Caco-2 (cell line): ENCODE results near the gene SCGB3A1. TPM values are rescaled to one million over a fixed set of nuclear protein-coding genes. Genes with fewer than 3 reads are reported as not detected.

ENCODE experiments used
- BruUV-seq: library from RNA; stranded (reverse); fragments of 400-500 nt; replicated peaks from 2 replicates; lab custom pipeline; 2021; lab: Mats Ljungman, UMichigan
- CTCF ChIA-PET: fragments of 300-600 bp; sonication (Branson Sonifier 250); formaldehyde crosslinking; loops from one replicate; lab custom pipeline; 2022; ENCODE audit warnings: antibody characterized with exemption; lab: Charles Lee
- POLR2A ChIA-PET: fragments of 300-600 bp; sonication (Branson Sonifier 250); formaldehyde crosslinking; loops from one replicate; lab custom pipeline; 2022; ENCODE audit warnings: antibody characterized with exemption; lab: Charles Lee
- DNase-seq, 2 experiments: peaks; one replicate each; pipeline versions ENCODE4 v3.0.0 to v3.0.0-alpha.2; 2020 to 2022
- H3K27me3 ChIP-seq: replicated peaks from 2 replicates; pipeline ENCODE4 v1.6.0; 2011; ENCODE audit warnings: low read length; ENCODE audit not compliant: control insufficient read depth, insufficient read depth
- H3K36me3 ChIP-seq: 2 replicates; pipeline ENCODE4 v1.5.1; 2011; ENCODE audit warnings: low read length; ENCODE audit not compliant: control insufficient read depth, insufficient read depth
- H3K4me1 ChIP-seq: fragments of 250-450 bp; sonication (Bioruptor Pico); 2 replicates; pipeline ENCODE4 v1.5.1; 2020; ENCODE audit warnings: mild to moderate bottlenecking
- H3K4me3 ChIP-seq: 2 replicates; pipeline ENCODE4 v1.5.1; 2011; ENCODE audit warnings: low read depth, mild to moderate bottlenecking, control low read depth, low read length
- H3K9me3 ChIP-seq: fragments of 250-450 bp; sonication (Bioruptor Pico); 2 replicates; pipeline ENCODE4 v1.5.1; 2020; ENCODE audit warnings: mild to moderate bottlenecking, moderate library complexity
- H3K27ac Mint-ChIP-seq: one replicate; pipeline ENCODE4 v1.8.0; 2022; ENCODE audit warnings: mixed read lengths; ENCODE audit not compliant: unreplicated experiment
- H3K27me3 Mint-ChIP-seq: one replicate; pipeline ENCODE4 v1.8.0; 2022; ENCODE audit warnings: mixed read lengths; ENCODE audit not compliant: insufficient read depth, unreplicated experiment
- H3K36me3 Mint-ChIP-seq: one replicate; pipeline ENCODE4 v1.8.0; 2022; ENCODE audit warnings: mild to moderate bottlenecking, mixed read lengths; ENCODE audit not compliant: insufficient read depth, unreplicated experiment
- H3K4me1 Mint-ChIP-seq: one replicate; pipeline ENCODE4 v1.8.0; 2022; ENCODE audit warnings: low read depth, mixed read lengths; ENCODE audit not compliant: unreplicated experiment
- H3K4me3 Mint-ChIP-seq: one replicate; pipeline ENCODE4 v1.8.0; 2022; ENCODE audit warnings: mild to moderate bottlenecking, moderate library complexity, mixed read lengths; ENCODE audit not compliant: unreplicated experiment
- H3K9me3 Mint-ChIP-seq: one replicate; pipeline ENCODE4 v1.8.0; 2022; ENCODE audit warnings: mixed read lengths; ENCODE audit not compliant: unreplicated experiment
- intact Hi-C: fragments of 100-400 bp; cut with micrococcal nuclease; formaldehyde crosslinking; loops from one replicate; pipeline ENCODE4 v1.10.0; 2022; ENCODE audit not compliant: unreplicated experiment
- total RNA-seq: library from RNA; stranded (reverse); gene quantifications from 2 replicates; pipeline ENCODE4 v1.2.3, GENCODE V29; 2022
- TF ChIP-seq, protein P1 (sequence below), 2 experiments: fragments of 200-600 bp in 1 of 2; IDR thresholded peaks; 1 replicate in 1 of 2; 2 replicates in 1 of 2; pipeline versions ENCODE4 v1.5.1 to v1.8.0; 2011 to 2022; ENCODE audit warnings: antibody characterized with exemption in 1 of 2, control low read depth in 1 of 2, inconsistent platforms in 1 of 2, low read depth in 1 of 2, low read length in 1 of 2, mild to moderate bottlenecking in 1 of 2, moderate library complexity in 1 of 2; ENCODE audit not compliant: insufficient read depth in 1 of 2, severe bottlenecking in 1 of 2, unreplicated experiment in 1 of 2

The SCGB3A1 gene
- total RNA-seq, 1 experiment from 2014 or later: not detected

DNA sequence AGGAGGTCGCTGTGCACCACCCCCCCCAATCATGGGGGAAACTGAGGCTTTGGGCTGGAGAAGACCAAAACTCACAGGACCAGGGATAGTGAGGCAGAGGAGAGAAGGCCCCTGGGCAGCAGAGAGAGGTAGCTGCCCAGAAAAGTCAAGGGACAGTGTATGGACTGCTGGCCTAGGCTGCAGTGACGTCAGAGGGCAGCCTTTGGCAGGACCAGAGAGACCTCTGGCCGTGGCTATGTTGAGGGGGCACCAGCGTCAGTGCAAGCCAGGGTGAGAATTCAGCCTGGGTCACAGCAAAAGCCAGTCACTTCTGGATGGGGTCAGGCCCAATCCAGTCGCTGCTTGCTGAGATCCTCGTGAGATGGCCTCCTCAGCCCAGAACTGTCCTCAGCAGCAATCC lies 31.6 kb upstream of the SCGB3A1 start:
- no peaks in the 10 kb centered on the region for H3K9me3 Mint-ChIP-seq
- TF ChIP-seq, protein P1, sequence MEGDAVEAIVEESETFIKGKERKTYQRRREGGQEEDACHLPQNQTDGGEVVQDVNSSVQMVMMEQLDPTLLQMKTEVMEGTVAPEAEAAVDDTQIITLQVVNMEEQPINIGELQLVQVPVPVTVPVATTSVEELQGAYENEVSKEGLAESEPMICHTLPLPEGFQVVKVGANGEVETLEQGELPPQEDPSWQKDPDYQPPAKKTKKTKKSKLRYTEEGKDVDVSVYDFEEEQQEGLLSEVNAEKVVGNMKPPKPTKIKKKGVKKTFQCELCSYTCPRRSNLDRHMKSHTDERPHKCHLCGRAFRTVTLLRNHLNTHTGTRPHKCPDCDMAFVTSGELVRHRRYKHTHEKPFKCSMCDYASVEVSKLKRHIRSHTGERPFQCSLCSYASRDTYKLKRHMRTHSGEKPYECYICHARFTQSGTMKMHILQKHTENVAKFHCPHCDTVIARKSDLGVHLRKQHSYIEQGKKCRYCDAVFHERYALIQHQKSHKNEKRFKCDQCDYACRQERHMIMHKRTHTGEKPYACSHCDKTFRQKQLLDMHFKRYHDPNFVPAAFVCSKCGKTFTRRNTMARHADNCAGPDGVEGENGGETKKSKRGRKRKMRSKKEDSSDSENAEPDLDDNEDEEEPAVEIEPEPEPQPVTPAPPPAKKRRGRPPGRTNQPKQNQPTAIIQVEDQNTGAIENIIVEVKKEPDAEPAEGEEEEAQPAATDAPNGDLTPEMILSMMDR (IDR thresholded peaks at IDR 0.05; ENCODE audit: insufficient read depth in 1 of 2, low read depth in 1 of 2, low read length in 1 of 2, severe bottlenecking in 1 of 2, unreplicated experiment in 1 of 2): no peak
- intact Hi-C loops: no loop called here
- DNase-seq: no peak
- Histone ChIP-seq H3K4me3 (no peak overlapping the region), H3K27me3 (no peaks in the 10 kb centered on the region), H3K9me3 (no peaks in the 10 kb centered on the region), H3K36me3 (no peaks in the 10 kb centered on the region), H3K4me1 (no peaks in the 10 kb centered on the region)
- no peak overlapping the region for H3K27ac Mint-ChIP-seq
- H3K27me3 Mint-ChIP-seq: peaks cover 8% of the 10 kb centered on the region
- ChIA-PET POLR2A (no interaction called here), CTCF (interaction anchor here (0.7 kb wide), 1 partner anchor 737 kb away, joined by 3 read pairs; no protein-coding TSS in a partner anchor)
- H3K4me3 Mint-ChIP-seq: no peak overlapping the region
- no peaks in the 10 kb centered on the region for H3K36me3 Mint-ChIP-seq
- no TSS peak for BruUV-seq
- no peaks in the 10 kb centered on the region for H3K4me1 Mint-ChIP-seq

GRCh38 chr5:180621311-180621710 lies 30.0 kb upstream of the SCGB3A1 start:
- Histone ChIP-seq H3K4me3 (no peak overlapping the region), H3K4me1 (no peaks in the 10 kb centered on the region), H3K36me3 (no peaks in the 10 kb centered on the region), H3K9me3 (no peaks in the 10 kb centered on the region), H3K27me3 (no peaks in the 10 kb centered on the region)
- TF ChIP-seq, protein P1 (IDR thresholded peaks at IDR 0.05; ENCODE audit: insufficient read depth in 1 of 2, low read depth in 1 of 2, low read length in 1 of 2, severe bottlenecking in 1 of 2, unreplicated experiment in 1 of 2): no peak
- intact Hi-C loops: no loop called here
- ChIA-PET CTCF (no interaction called here), POLR2A (no interaction called here)
- Mint-ChIP-seq H3K4me3 (no peak overlapping the region), H3K36me3 (no peaks in the 10 kb centered on the region), H3K4me1 (no peaks in the 10 kb centered on the region), H3K27ac (no peak overlapping the region), H3K27me3 (peaks cover 8% of the 10 kb centered on the region), H3K9me3 (no peaks in the 10 kb centered on the region)
- DNase-seq: no peak
- BruUV-seq: no TSS peak

DNA sequence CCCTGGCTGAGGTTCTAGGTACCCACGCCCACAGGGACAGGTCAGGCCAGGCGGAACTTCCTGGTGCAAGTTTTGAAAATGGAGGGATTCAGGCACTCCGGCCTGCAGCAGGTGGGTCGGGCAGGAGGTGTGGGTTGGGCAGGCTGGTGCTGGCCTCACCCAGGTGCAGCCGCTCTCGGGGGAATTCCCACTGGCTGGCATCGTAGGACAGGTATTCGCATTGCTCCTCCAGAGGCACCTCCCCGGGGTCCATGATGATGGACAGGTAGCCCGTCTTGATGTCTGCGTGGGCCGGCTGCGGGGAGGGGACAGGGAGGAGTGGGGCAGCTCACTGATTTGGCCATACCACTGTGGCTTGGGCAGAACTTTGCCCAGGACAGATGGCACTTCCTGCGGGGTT lies 28.7 kb upstream of the SCGB3A1 start:
- ChIA-PET POLR2A (no interaction called here), CTCF (interaction anchor here (1.1 kb wide), 1 partner anchor 14 kb away, joined by 3 read pairs; no protein-coding TSS in a partner anchor)
- Histone ChIP-seq H3K4me3 (no peak overlapping the region), H3K27me3 (no peaks in the 10 kb centered on the region), H3K36me3 (no peaks in the 10 kb centered on the region), H3K4me1 (no peaks in the 10 kb centered on the region), H3K9me3 (no peaks in the 10 kb centered on the region)
- Mint-ChIP-seq H3K4me3 (no peak overlapping the region), H3K9me3 (no peaks in the 10 kb centered on the region), H3K36me3 (no peaks in the 10 kb centered on the region), H3K4me1 (no peaks in the 10 kb centered on the region), H3K27me3 (peaks cover 8% of the 10 kb centered on the region), H3K27ac (no peak overlapping the region)
- intact Hi-C loops: no loop called here
- DNase-seq: no peak
- TF ChIP-seq, protein P1 (IDR thresholded peaks at IDR 0.05; ENCODE audit: insufficient read depth in 1 of 2, low read depth in 1 of 2, low read length in 1 of 2, severe bottlenecking in 1 of 2, unreplicated experiment in 1 of 2): no peak
- no TSS peak for BruUV-seq
